ENCODE results near the gene DDX39A. TPM values are rescaled to one million over a fixed set of nuclear protein-coding genes. Genes with fewer than 3 reads are reported as not detected.

DDX39A gene
- total RNA-seq, 1 donor from 2014 or later = 81.8 TPM

DNA sequence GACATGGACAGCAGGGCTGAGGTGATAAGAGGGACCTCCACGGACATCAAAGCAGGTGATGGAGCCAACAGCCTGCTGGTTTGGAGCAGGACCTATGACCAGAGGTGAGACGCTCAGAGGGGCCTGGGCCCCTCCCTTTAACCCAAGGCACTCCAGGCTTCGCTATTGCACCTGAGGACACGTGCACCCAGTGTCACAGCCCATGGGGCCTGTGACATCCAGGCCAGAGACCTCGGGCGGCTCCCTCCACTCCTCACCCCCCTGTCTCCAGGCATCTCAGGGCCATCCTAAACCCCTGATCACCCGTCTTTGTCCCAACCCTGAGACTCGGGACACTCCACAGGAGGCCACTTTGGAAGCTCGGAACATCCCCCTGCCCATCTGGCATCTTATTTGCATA, 25.0 kb downstream of the DDX39A start:
- no peak overlapping the region for H3K4me3 ChIP-seq
- no peaks in the 10 kb centered on the region for H3K9me3 ChIP-seq
- peaks cover 0 to 14% of the 10 kb centered on the region in 2 donors for H3K36me3 ChIP-seq
- TF ChIP-seq POLR2AphosphoS5 (IDR thresholded peaks at IDR 0.05; ENCODE audit: insufficient read depth in 1 of 2, low read depth in 1 of 2) = no peak
- TF ChIP-seq POLR2A (IDR thresholded peaks at IDR 0.05) = no peak
- TF ChIP-seq, protein P1, sequence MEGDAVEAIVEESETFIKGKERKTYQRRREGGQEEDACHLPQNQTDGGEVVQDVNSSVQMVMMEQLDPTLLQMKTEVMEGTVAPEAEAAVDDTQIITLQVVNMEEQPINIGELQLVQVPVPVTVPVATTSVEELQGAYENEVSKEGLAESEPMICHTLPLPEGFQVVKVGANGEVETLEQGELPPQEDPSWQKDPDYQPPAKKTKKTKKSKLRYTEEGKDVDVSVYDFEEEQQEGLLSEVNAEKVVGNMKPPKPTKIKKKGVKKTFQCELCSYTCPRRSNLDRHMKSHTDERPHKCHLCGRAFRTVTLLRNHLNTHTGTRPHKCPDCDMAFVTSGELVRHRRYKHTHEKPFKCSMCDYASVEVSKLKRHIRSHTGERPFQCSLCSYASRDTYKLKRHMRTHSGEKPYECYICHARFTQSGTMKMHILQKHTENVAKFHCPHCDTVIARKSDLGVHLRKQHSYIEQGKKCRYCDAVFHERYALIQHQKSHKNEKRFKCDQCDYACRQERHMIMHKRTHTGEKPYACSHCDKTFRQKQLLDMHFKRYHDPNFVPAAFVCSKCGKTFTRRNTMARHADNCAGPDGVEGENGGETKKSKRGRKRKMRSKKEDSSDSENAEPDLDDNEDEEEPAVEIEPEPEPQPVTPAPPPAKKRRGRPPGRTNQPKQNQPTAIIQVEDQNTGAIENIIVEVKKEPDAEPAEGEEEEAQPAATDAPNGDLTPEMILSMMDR (IDR thresholded peaks at IDR 0.05) = no peak
- H3K4me1 ChIP-seq = no peaks in the 10 kb centered on the region
- H3K27me3 ChIP-seq = no peaks in the 10 kb centered on the region
- no peak for DNase-seq (ENCODE audit: extremely low spot score in 2 of 2)
- H3K27ac ChIP-seq = no peak overlapping the region
- intact Hi-C loops (cut with DNase I) = no loop called here

DNA sequence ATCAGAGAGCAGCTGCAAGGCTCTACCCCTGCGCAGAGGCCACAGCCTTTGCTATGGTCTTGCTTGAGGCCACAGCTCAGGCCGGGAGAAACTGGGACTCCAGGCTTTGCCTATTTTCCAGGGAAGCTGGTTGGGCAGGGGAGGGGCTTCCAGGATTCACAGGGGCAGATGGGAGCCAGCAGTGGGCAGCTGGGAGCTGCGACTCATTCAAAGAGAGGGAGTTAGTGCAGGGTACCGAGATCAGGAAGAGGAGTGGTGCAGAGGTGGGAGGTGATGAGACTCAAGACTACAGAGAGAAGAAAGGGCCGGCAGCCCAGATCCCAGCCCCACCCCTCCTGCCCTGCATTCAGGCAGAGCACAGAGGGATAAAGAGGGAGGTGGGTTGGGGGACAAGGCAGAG, 25.8 kb downstream of the DDX39A start:
- Histone ChIP-seq H3K9me3 (no peaks in the 10 kb centered on the region), H3K27me3 (no peaks in the 10 kb centered on the region), H3K36me3 (peaks cover 0 to 14% of the 10 kb centered on the region in 2 donors), H3K4me3 (no peak overlapping the region), H3K4me1 (no peaks in the 10 kb centered on the region), H3K27ac (no peak overlapping the region)
- DNase-seq (ENCODE audit: extremely low spot score in 2 of 2) = no peak
- TF ChIP-seq POLR2A (IDR thresholded peaks at IDR 0.05) = no peak
- no peak for TF ChIP-seq POLR2AphosphoS5 (IDR thresholded peaks at IDR 0.05; ENCODE audit: insufficient read depth in 1 of 2, low read depth in 1 of 2)
- TF ChIP-seq, protein P1 (IDR thresholded peaks at IDR 0.05) = no peak
- intact Hi-C loops (cut with DNase I) = no loop called here

DNA sequence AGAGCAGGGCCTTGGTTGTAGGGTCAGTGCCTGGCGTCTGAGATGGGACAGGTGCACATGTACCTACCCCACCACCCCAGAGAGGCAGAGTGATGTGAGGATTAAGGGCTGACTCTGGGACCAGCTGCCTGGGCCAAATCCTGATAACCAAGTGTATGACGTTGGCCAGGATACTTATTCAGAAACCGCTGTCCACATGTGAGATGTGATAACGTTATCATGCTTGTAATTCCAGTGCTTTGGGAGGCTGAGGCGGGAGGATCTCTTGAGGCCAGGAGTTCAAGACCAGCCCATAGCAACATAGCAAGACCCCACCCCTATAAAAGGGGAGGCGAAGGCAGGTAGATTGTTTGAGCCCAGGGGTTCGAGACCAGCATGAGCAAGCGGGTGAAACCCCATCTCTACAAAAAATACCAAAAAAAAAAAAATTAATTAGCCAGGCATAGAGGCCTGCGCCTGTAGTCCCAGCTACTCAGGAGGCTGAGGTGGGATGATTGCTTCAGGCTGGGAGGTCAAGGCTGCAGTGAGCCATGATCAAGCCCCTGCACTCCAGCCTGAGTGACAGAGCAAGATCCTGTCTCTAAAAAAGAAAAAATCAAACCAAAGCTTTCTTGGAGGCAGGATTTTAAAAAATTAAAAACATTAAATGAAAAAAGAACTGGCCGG, 27.9 kb downstream of the DDX39A start:
- Histone ChIP-seq H3K4me1 (no peaks in the 10 kb centered on the region), H3K9me3 (no peaks in the 10 kb centered on the region), H3K27me3 (no peaks in the 10 kb centered on the region), H3K36me3 (peaks cover 0 to 14% of the 10 kb centered on the region in 2 donors), H3K4me3 (no peak overlapping the region), H3K27ac (no peak overlapping the region)
- no peak for DNase-seq (ENCODE audit: extremely low spot score in 2 of 2)
- TF ChIP-seq, protein P1 (IDR thresholded peaks at IDR 0.05) = no peak
- TF ChIP-seq POLR2AphosphoS5 (IDR thresholded peaks at IDR 0.05; ENCODE audit: insufficient read depth in 1 of 2, low read depth in 1 of 2) = no peak
- no peak for TF ChIP-seq POLR2A (IDR thresholded peaks at IDR 0.05)
- intact Hi-C loops (cut with DNase I) = no loop called here

DNA sequence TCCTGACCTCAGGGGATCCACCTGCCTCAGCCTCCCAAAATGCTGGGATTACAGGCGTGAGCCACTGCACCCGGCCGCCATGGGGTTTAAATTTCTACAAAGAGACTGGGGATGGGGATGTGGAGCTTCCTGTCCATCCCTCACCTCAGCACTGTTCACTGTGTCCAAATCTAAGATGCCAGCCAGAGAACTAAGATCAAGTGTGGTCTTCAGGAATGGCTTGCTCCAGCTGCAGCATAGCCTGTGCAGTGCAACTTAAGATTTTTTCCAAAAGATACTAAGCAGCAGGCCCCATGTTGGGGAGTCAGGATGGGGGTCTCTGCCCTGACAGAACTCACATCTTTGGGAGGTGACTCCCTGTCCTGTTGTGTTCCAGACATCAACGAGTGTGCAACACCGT, 28.6 kb downstream of the DDX39A start:
- TF ChIP-seq POLR2AphosphoS5 (IDR thresholded peaks at IDR 0.05; ENCODE audit: insufficient read depth in 1 of 2, low read depth in 1 of 2) (no peak), POLR2A (IDR thresholded peaks at IDR 0.05) (no peak)
- TF ChIP-seq, protein P1 (IDR thresholded peaks at IDR 0.05) = no peak
- Histone ChIP-seq H3K27me3 (no peaks in the 10 kb centered on the region), H3K9me3 (no peaks in the 10 kb centered on the region), H3K36me3 (peaks cover 0 to 14% of the 10 kb centered on the region in 2 donors), H3K4me1 (no peaks in the 10 kb centered on the region), H3K4me3 (no peak overlapping the region), H3K27ac (no peak overlapping the region)
- no peak for DNase-seq (ENCODE audit: extremely low spot score in 2 of 2)
- intact Hi-C loops (cut with DNase I) = no loop called here

DNA sequence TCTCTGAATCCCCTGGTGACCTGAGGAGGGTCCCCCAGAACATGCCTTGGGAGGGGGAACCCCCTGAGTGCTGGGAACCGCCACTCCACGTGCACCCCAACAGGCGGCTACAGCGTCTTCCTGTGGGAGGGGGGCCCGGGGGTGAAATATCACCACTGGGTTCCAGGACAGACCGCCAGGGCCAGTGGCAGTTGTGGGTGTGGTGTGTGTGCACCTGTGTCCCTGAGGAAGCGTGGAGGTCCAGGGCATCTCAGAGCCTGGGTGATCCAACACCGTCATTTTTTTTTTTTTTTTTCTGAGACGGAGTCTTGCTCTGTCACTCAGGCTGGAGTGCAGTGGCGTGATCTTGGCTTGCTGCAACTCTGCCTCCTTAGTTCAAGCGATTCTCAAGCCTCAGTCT, 33.6 kb downstream of the DDX39A start:
- TF ChIP-seq, protein P1 (IDR thresholded peaks at IDR 0.05) = no peak
- no peak for TF ChIP-seq POLR2AphosphoS5 (IDR thresholded peaks at IDR 0.05; ENCODE audit: insufficient read depth in 1 of 2, low read depth in 1 of 2)
- no peak for TF ChIP-seq POLR2A (IDR thresholded peaks at IDR 0.05)
- H3K27ac ChIP-seq = peak overlapping the region; percentile 63
- intact Hi-C loops (cut with DNase I) = no loop called here

More for the DNA sequence above, 33.6 kb downstream of the DDX39A start:
- Histone ChIP-seq H3K9me3 (no peaks in the 10 kb centered on the region), H3K27me3 (no peaks in the 10 kb centered on the region), H3K4me1 (peaks cover 38% of the 10 kb centered on the region), H3K4me3 (peak overlapping the region in 1 of 2 donors; percentile 56), H3K36me3 (no peaks in the 10 kb centered on the region)
- DNase-seq (ENCODE audit: extremely low spot score in 2 of 2) = no peak

Data from vagina (tissue), 2 donors.